Measurements from ENCODE around the gene PPP6R2. TPM values are rescaled to one million over a fixed set of nuclear protein-coding genes. Genes with fewer than 3 reads are reported as not detected.

PPP6R2 gene
- total RNA-seq, 6 experiments from 2014 or later = 38.3 to 80.3 (median 54.4) TPM

DNA sequence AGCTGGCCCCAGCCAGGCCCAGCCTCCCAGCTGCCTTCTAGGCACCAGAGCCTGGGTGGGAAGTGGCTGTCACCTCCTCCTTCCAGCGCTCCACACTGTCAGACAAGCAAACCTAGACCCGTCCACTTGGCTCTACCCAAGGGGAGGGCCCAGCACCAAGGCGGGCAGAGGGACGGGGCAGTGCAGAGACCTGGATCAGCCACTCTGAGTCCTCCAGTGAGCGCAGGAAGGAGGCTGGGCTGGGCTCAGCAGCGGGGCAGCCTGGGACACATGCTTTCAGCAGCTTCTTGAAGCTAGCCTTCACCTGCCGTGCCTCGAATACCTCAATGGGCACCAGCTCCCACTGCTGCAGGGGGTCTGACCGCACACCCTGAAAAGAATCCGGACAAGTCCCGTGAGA lies 112.9 kb downstream of the PPP6R2 start:
- no peaks in the 10 kb centered on the region for H3K27me3 ChIP-seq
- ATAC-seq (no peak), DNase-seq (no peak)
- no peak overlapping the region for H3K27ac ChIP-seq
- intact Hi-C loops (cut with DNase I) = no loop called here
- no peak overlapping the region for H3K4me3 ChIP-seq
- WGBS (ENCODE audit: insufficient coverage, low coverage, low lambda C conversion rate, missing lambda C conversion rate) = 97% methylated on average over 7 of the region's 11 CpGs
- no peaks in the 10 kb centered on the region for H3K9me3 ChIP-seq
- H3K4me1 ChIP-seq = no peaks in the 10 kb centered on the region
- H3K36me3 ChIP-seq = peaks cover 0 to 41% (median 15%) of the 10 kb centered on the region in 4 donors
- TF ChIP-seq POLR2A (IDR thresholded peaks at IDR 0.05) = no peak
- TF ChIP-seq, protein P1, sequence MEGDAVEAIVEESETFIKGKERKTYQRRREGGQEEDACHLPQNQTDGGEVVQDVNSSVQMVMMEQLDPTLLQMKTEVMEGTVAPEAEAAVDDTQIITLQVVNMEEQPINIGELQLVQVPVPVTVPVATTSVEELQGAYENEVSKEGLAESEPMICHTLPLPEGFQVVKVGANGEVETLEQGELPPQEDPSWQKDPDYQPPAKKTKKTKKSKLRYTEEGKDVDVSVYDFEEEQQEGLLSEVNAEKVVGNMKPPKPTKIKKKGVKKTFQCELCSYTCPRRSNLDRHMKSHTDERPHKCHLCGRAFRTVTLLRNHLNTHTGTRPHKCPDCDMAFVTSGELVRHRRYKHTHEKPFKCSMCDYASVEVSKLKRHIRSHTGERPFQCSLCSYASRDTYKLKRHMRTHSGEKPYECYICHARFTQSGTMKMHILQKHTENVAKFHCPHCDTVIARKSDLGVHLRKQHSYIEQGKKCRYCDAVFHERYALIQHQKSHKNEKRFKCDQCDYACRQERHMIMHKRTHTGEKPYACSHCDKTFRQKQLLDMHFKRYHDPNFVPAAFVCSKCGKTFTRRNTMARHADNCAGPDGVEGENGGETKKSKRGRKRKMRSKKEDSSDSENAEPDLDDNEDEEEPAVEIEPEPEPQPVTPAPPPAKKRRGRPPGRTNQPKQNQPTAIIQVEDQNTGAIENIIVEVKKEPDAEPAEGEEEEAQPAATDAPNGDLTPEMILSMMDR (IDR thresholded peaks at IDR 0.05) = no peak

DNA sequence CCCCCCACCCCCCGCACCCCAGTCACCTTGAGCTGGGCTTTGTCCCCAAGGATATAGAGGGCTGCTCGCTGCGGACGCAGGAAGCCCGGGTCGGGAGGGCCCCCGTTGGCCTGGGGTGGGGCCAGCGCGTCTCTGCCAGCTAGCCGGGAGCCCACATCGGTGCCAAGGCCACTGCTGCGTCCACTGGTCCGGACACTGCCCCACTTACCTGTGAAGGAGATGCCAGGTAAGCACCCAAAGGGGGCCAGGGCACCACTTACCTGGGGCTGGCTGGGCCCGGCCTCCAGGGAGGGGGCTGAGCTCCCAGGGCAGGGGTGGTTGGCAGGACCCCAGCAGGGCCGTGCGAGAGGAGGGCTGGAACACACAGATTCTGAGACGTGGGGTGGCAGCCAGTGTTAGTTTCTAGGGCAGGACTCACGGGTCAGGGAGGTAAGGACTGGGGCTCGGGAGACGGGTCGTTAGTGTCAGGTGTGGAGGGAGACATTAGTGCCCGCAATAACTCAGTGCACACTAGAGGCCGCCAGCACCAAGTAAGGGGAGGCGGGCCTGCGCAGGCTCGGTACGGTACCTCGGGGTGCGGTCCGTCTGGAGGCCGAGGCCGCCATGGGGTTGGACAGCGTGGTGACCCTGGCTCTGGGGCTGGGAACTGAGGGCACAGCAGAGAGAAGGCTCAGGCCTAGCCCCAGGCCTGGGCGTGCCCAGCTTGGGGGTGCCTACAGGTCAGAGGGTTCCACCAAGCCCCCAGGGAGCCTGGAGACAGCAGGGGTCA lies 113.5 kb downstream of the PPP6R2 start:
- Histone ChIP-seq H3K9me3 (no peaks in the 10 kb centered on the region), H3K27ac (no peak overlapping the region), H3K27me3 (no peaks in the 10 kb centered on the region), H3K36me3 (peaks cover 4 to 47% (median 19%) of the 10 kb centered on the region in 4 donors), H3K4me1 (no peaks in the 10 kb centered on the region), H3K4me3 (no peak overlapping the region)
- intact Hi-C loops (cut with DNase I) = no loop called here
- WGBS (ENCODE audit: insufficient coverage, low coverage, low lambda C conversion rate, missing lambda C conversion rate) = 74% methylated on average over 6 of the region's 34 CpGs
- ATAC-seq (peak in 1 of 4 donors; percentile 11), DNase-seq (no peak)
- TF ChIP-seq, protein P1 (IDR thresholded peaks at IDR 0.05) = peak in 1 of 4 donors; percentile 7
- no peak for TF ChIP-seq POLR2A (IDR thresholded peaks at IDR 0.05)

DNA sequence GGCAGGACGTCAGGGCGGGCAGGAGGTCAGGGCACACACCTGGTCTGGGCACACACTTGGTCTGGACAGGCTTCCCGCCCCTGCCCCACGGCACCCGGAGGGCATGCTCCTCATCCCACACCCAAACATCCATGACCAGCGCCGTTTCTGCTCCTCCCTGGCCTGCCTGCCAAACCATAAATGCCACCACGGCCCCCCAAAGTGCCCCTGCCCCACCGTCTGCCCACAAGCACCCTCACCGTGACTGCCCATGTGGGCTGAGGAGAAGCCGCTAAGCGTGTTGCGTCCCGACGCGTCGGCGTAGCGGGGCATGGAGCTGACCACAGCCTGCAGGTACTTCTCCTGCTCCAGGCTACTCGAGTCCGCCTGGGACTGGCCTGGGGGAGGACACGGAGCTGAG lies 115.9 kb downstream of the PPP6R2 start:
- no peaks in the 10 kb centered on the region for H3K9me3 ChIP-seq
- 71% methylated on average over 4 of the region's 22 CpGs for WGBS (ENCODE audit: insufficient coverage, low coverage, low lambda C conversion rate, missing lambda C conversion rate)
- no peak for ATAC-seq
- H3K27me3 ChIP-seq = no peaks in the 10 kb centered on the region
- no peak for DNase-seq
- TF ChIP-seq, protein P1 (IDR thresholded peaks at IDR 0.05) = no peak
- no peak for TF ChIP-seq POLR2A (IDR thresholded peaks at IDR 0.05)
- H3K4me1 ChIP-seq = no peaks in the 10 kb centered on the region
- H3K4me3 ChIP-seq = no peak overlapping the region
- peaks cover 4 to 71% (median 36%) of the 10 kb centered on the region in 4 donors for H3K36me3 ChIP-seq
- no peak overlapping the region for H3K27ac ChIP-seq
- intact Hi-C loops (cut with DNase I) = no loop called here

DNA sequence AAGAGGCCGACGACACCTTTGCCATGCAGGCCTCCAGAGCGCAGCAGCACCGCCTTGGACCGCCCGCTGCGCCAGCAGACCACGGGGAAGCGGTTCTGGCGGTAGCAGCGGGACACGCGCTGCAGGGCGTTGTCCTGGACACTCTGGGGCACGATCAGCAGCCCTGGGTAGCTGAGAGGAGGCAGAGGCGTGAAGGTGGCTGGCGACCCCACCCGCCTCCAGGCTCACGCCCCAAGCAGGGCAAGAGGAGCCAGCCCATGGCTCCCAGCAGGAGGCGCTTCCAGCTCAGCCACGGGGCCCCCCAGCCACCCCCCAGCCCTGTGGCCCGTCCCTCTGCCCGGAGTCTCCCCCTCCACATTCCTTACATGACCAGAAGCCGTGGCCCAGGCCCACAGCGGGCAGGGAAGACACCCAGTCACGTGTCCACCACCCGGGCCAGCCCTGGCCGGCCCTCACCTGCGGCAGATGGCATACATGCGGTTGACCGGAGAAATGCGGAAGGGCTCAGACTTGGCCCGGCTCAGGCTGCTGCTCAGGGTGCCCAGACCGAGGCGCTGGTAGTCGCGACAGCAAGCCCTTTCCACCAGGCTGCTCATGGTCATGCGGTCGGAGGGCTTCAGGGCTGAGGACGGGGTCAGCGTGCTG lies 116.5 kb downstream of the PPP6R2 start:
- Histone ChIP-seq H3K27ac (no peak overlapping the region), H3K36me3 (peaks cover 4 to 71% (median 39%) of the 10 kb centered on the region in 4 donors), H3K9me3 (no peaks in the 10 kb centered on the region), H3K27me3 (no peaks in the 10 kb centered on the region), H3K4me3 (no peak overlapping the region), H3K4me1 (no peaks in the 10 kb centered on the region)
- DNase-seq (no peak), ATAC-seq (peak in 1 of 4 donors; percentile 10)
- TF ChIP-seq POLR2A (IDR thresholded peaks at IDR 0.05) = no peak
- TF ChIP-seq, protein P1 (IDR thresholded peaks at IDR 0.05) = no peak
- intact Hi-C loops (cut with DNase I) = no loop called here
- no CpG with 5 or more reads among the region's 41 CpGs for WGBS (ENCODE audit: insufficient coverage, low coverage, low lambda C conversion rate, missing lambda C conversion rate)
